HCT116 (cell line): ENCODE measurements around the gene SNX1. TPM values are rescaled to one million over a fixed set of nuclear protein-coding genes. Genes with fewer than 3 reads are reported as not detected.

ENCODE experiments used
- ATAC-seq: fragments of 200-7000 bp; cut with Tn5 transposase; 2 replicates; pipeline ENCODE4 v1.9.1; 2020; ENCODE audit warnings: mild to moderate bottlenecking, moderate library complexity
- BruUV-seq: library from RNA; stranded (reverse); fragments of 400-500 nt; replicated peaks from 2 replicates; lab custom pipeline; 2021; lab: Mats Ljungman, UMichigan
- CTCF ChIA-PET: fragments of 300-600 bp; sonication (Branson Sonifier 250); formaldehyde crosslinking; loops from one replicate; lab custom pipeline; 2021; ENCODE audit warnings: antibody characterized with exemption; lab: Charles Lee
- POLR2A ChIA-PET: fragments of 300-600, 350-600 bp; sonication (Branson Sonifier 250); formaldehyde crosslinking; loops from one replicate; lab custom pipeline; 2021; ENCODE audit warnings: antibody characterized with exemption; lab: Charles Lee
- RAD21 ChIA-PET, 2 experiments: fragments of 300-600 bp; sonication (Branson Sonifier 250); formaldehyde crosslinking; loops; one replicate each; lab custom pipeline; 2023; ENCODE audit warnings: low total read pairs in 2 of 2; ENCODE audit not compliant: uncharacterized antibody in 2 of 2, unreplicated experiment in 2 of 2, low non-redundant PET in 1 of 2; lab: Charles Lee
- DNase-seq: peaks from one replicate; pipeline ENCODE4 v3.0.0-alpha.2; 2010; ENCODE audit warnings: low read depth, low spot score
- H2AFZ ChIP-seq: fragments of 200-600 bp; shearing (Covaris generic), sonication (generic); 2 replicates; pipeline ENCODE4 v1.6.1; 2017; ENCODE audit warnings: low read depth, mixed run types, mixed read lengths, antibody characterized with exemption, low read length; ENCODE audit not compliant: poor library complexity, severe bottlenecking
- H3K27ac ChIP-seq: 2 replicates; pipeline ENCODE4 v1.5.1; 2012; ENCODE audit warnings: low read depth, low read length
- H3K27me3 ChIP-seq: fragments of 200-600 bp; sonication (generic); 2 replicates; pipeline ENCODE4 v1.6.1; 2016; ENCODE audit warnings: mixed run types, low read length, mixed read lengths; ENCODE audit not compliant: insufficient read depth
- H3K36me3 ChIP-seq, 2 experiments: fragments of 200-500 bp in 1 of 2; fragments of 200-600 bp in 1 of 2; sonication (Bioruptor generic) in 1 of 2; sonication (generic) in 1 of 2; 2 replicates each; pipeline versions ENCODE4 v1.5.1 to v1.6.1; 2014 to 2016; ENCODE audit warnings: low read length in 2 of 2, inconsistent platforms in 1 of 2, mixed read lengths in 1 of 2, mixed run types in 1 of 2; ENCODE audit not compliant: insufficient read depth in 2 of 2, control insufficient read depth in 1 of 2
- H3K4me1 ChIP-seq, 2 experiments: fragments of 200-600 bp in 1 of 2; sonication (generic) in 1 of 2; 2 replicates each; pipeline versions ENCODE4 v1.5.1 to v1.6.1; 2012 to 2017; ENCODE audit warnings: low read length in 2 of 2, inconsistent platforms in 1 of 2, mild to moderate bottlenecking in 1 of 2, mixed read lengths in 1 of 2, mixed run types in 1 of 2, moderate library complexity in 1 of 2; ENCODE audit not compliant: insufficient read depth in 2 of 2, control insufficient read depth in 1 of 2
- H3K4me2 ChIP-seq: fragments of 200-600 bp; sonication (generic); 2 replicates; pipeline ENCODE4 v1.6.1; 2017; ENCODE audit warnings: mixed run types, low read length, mixed read lengths
- H3K4me3 ChIP-seq, 2 experiments: fragments of 200-600 bp in 1 of 2; sonication (generic) in 1 of 2; replicated peaks in 1 of 2; 2 replicates each; pipeline ENCODE4 v1.5.1; 2011 to 2016; ENCODE audit warnings: low read length in 2 of 2, control low read depth in 1 of 2, low read depth in 1 of 2, mild to moderate bottlenecking in 1 of 2, mixed read lengths in 1 of 2, mixed run types in 1 of 2
- H3K79me2 ChIP-seq: fragments of 200-600 bp; sonication (generic); 2 replicates; pipeline ENCODE4 v1.6.1; 2017; ENCODE audit warnings: mild to moderate bottlenecking, mixed run types, low read length, moderate library complexity, mixed read lengths; ENCODE audit not compliant: insufficient read depth
- H3K9ac ChIP-seq: fragments of 200-600 bp; sonication (generic); 2 replicates; pipeline ENCODE4 v1.6.1; 2016; ENCODE audit warnings: low read length, mixed read lengths
- H3K9me2 ChIP-seq: fragments of 200-600 bp; sonication (generic), shearing (Covaris generic); 2 replicates; pipeline ENCODE4 v1.6.1; 2017; ENCODE audit warnings: mixed run types, mild to moderate bottlenecking, moderate library complexity; ENCODE audit not compliant: insufficient read depth
- H3K9me3 ChIP-seq, 2 experiments: fragments of 200-500 bp in 1 of 2; fragments of 200-600 bp in 1 of 2; sonication (Bioruptor generic) in 1 of 2; sonication (generic) in 1 of 2; 2 replicates each; pipeline ENCODE4 v1.6.1; 2014 to 2017; ENCODE audit warnings: low read length in 2 of 2, mixed read lengths in 2 of 2, inconsistent platforms in 1 of 2, low read depth in 1 of 2, mild to moderate bottlenecking in 1 of 2, mixed run types in 1 of 2, moderate library complexity in 1 of 2; ENCODE audit not compliant: control insufficient read depth in 1 of 2, insufficient read depth in 1 of 2
- H4K20me1 ChIP-seq: fragments of 200-600 bp; sonication (generic), shearing (Covaris generic); 2 replicates; pipeline ENCODE4 v1.6.1; 2017; ENCODE audit warnings: mixed run types, mild to moderate bottlenecking, moderate library complexity; ENCODE audit not compliant: insufficient read depth
- EGR1 ChIP-seq: IDR thresholded peaks from 2 replicates; pipeline ENCODE4 v1.6.1; 2012; ENCODE audit warnings: low read depth
- EZH2phosphoT487 ChIP-seq: fragments of 200-600 bp; IDR thresholded peaks from 2 replicates; pipeline ENCODE4 v1.6.1; 2018; ENCODE audit warnings: antibody characterized with exemption, borderline replicate concordance
- POLR2A ChIP-seq: IDR thresholded peaks from 2 replicates; pipeline ENCODE4 v1.7.0; 2011; ENCODE audit warnings: borderline replicate concordance; ENCODE audit not compliant: insufficient read depth, insufficient read length; ENCODE audit errors: extremely low read depth
- RAD21 ChIP-seq: IDR thresholded peaks from 2 replicates; pipeline ENCODE4 v1.6.1; 2012; ENCODE audit warnings: low read depth, mild to moderate bottlenecking
- SP1 ChIP-seq: IDR thresholded peaks from 2 replicates; pipeline ENCODE4 v1.6.1; 2012; ENCODE audit warnings: low read depth
- SRF ChIP-seq: IDR thresholded peaks from 2 replicates; pipeline ENCODE4 v1.6.1; 2012; ENCODE audit warnings: low read depth
- TCF7L2 ChIP-seq: IDR thresholded peaks from 2 replicates; pipeline ENCODE4 v1.7.0; 2011; ENCODE audit warnings: borderline replicate concordance, inconsistent platforms; ENCODE audit not compliant: insufficient read depth, insufficient read length; ENCODE audit errors: extremely low read depth
- ZFX ChIP-seq: fragments of 450-650 bp; IDR thresholded peaks from 2 replicates; pipeline ENCODE4 v1.6.1; 2017
- intact Hi-C: fragments of 100-400 bp; cut with micrococcal nuclease; formaldehyde crosslinking; loops from 2 replicates; pipeline ENCODE4 v1.10.0; 2022
- total RNA-seq: library from RNA; stranded (reverse); gene quantifications from one replicate; pipeline ENCODE4 v1.2.1, GENCODE V29; 2021; ENCODE audit not compliant: unreplicated experiment
- TF ChIP-seq, protein P1 (sequence below), 3 experiments: fragments of 200-600 bp in 1 of 3; sonication (generic) in 1 of 3; IDR thresholded peaks in 2 of 3; conservative IDR thresholded peaks in 1 of 3; 2 replicates each; pipeline ENCODE4 v1.5.1; 2012 to 2017; ENCODE audit warnings: low read depth in 2 of 3, low read length in 2 of 3, antibody characterized with exemption in 1 of 3, borderline replicate concordance in 1 of 3, control low read depth in 1 of 3, mild to moderate bottlenecking in 1 of 3, mixed read lengths in 1 of 3, mixed run types in 1 of 3, moderate library complexity in 1 of 3; ENCODE audit not compliant: insufficient read depth in 1 of 3
- TF ChIP-seq, protein P2 (sequence below): IDR thresholded peaks from 2 replicates; pipeline ENCODE4 v1.6.1; 2012

Gene SNX1
- total RNA-seq, 1 experiment from 2014 or later: 91.9 TPM

DNA sequence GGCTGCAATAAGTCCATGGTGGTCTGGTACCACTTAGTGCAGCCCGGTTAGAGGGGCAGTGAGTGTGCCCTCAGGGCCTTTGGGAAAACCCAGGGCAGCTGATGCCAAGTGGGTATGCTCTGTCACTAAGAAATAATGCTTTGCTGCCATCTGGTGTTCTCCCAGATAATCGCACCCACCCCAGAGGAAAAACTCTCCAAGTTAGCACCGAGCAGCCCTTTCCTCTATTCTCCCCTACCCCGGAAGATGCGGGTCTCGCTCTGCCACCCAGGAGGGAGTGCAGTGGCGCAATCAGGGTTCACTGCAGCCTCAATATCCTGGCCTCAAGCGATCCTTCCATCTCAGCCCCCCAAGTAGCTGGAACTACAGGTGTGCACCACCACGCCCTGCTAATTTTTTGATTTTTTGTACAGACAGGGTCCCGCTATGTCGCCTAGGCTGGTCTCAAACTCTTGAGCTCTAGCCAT, 28.2 kb upstream of the SNX1 start:
- BruUV-seq: no TSS peak
- POLR2A ChIA-PET: interaction anchor here (1.2 kb wide), 1 partner anchor 458 kb away, joined by 3 read pairs; no protein-coding TSS in a partner anchor
- Histone ChIP-seq H3K4me3 (no peak overlapping the region), H3K9ac (no peak overlapping the region), H3K79me2 (no peaks in the 10 kb centered on the region), H3K9me3 (no peaks in the 10 kb centered on the region), H3K27ac (no peak overlapping the region), H3K9me2 (no peaks in the 10 kb centered on the region), H3K27me3 (no peaks in the 10 kb centered on the region), H3K36me3 (peaks cover 2 to 12% of the 10 kb centered on the region in 2 experiments; a peak in 2 of 4 replicates), H4K20me1 (no peaks in the 10 kb centered on the region), H3K4me2 (peak overlapping the region; percentile 34; the same call in 1 of the 2 replicates), H2AFZ (no peak overlapping the region), H3K4me1 (peaks cover 0 to 18% of the 10 kb centered on the region in 2 experiments; a peak in 1 of 4 replicates)
- no peak for TF ChIP-seq POLR2A
- peak; percentile 90 for TF ChIP-seq RAD21
- TF ChIP-seq, protein P1, sequence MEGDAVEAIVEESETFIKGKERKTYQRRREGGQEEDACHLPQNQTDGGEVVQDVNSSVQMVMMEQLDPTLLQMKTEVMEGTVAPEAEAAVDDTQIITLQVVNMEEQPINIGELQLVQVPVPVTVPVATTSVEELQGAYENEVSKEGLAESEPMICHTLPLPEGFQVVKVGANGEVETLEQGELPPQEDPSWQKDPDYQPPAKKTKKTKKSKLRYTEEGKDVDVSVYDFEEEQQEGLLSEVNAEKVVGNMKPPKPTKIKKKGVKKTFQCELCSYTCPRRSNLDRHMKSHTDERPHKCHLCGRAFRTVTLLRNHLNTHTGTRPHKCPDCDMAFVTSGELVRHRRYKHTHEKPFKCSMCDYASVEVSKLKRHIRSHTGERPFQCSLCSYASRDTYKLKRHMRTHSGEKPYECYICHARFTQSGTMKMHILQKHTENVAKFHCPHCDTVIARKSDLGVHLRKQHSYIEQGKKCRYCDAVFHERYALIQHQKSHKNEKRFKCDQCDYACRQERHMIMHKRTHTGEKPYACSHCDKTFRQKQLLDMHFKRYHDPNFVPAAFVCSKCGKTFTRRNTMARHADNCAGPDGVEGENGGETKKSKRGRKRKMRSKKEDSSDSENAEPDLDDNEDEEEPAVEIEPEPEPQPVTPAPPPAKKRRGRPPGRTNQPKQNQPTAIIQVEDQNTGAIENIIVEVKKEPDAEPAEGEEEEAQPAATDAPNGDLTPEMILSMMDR (IDR thresholded peaks at IDR 0.05 in 2 of 3, conservative IDR thresholded peaks at IDR 0.05 in 1 of 3; ENCODE audit: borderline replicate concordance in 1 of 3, insufficient read depth in 1 of 3, low read depth in 2 of 3, low read length in 2 of 3): peak; percentile 67 to 81 (median 73)
- no peak for TF ChIP-seq ZFX
- CTCF ChIA-PET: interaction anchor here (0.6 to 5.7 kb wide), 9 partner anchors 9 to 601 kb away, joined by 3 to 69 read pairs (median 5); no protein-coding TSS in a partner anchor
- ATAC-seq: peak; percentile 87
- DNase-seq: no peak
- RAD21 ChIA-PET: interaction anchor here (1.4 to 1.9 kb wide), 3 partner anchors 315 to 458 kb away, joined by 4 to 14 read pairs (median 7); no protein-coding TSS in a partner anchor
- intact Hi-C loops: loop anchor here (1.0 to 5.0 kb wide), 6 partner anchors 176 to 779 kb away; partner anchors contain the start of gene HERC1

DNA sequence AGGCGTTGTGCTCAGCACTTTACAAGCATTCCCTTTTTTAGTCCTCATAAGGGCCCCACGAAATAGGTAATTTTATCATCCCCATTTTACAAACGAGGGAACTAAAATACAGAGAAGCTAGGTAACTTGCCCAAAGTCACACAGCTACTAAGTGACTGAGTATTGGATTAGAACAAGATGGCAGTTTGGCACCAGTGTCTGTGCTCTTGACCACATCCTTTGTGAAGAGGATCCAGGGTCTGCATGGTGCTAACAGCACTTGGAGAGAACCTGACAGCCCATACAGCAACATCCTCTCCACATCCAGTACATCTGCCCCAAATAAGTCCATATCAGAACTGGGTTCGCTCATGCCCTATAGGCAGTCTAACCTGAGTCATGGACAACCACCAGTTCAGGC, 27.6 kb upstream of the SNX1 start:
- Histone ChIP-seq H3K27ac (no peak overlapping the region), H3K9me2 (no peaks in the 10 kb centered on the region), H2AFZ (no peak overlapping the region), H3K9ac (no peak overlapping the region), H4K20me1 (no peaks in the 10 kb centered on the region), H3K9me3 (no peaks in the 10 kb centered on the region), H3K4me1 (peaks cover 0 to 23% of the 10 kb centered on the region in 2 experiments; a peak in 1 of 4 replicates), H3K79me2 (no peaks in the 10 kb centered on the region), H3K36me3 (peaks cover 2 to 17% of the 10 kb centered on the region in 2 experiments; a peak in 2 of 4 replicates), H3K27me3 (no peaks in the 10 kb centered on the region), H3K4me2 (no peak overlapping the region), H3K4me3 (no peak overlapping the region)
- ATAC-seq: no peak
- POLR2A ChIA-PET: interaction anchor here (1.2 kb wide), 1 partner anchor 458 kb away, joined by 3 read pairs; no protein-coding TSS in a partner anchor
- RAD21 ChIA-PET: interaction anchor here (1.4 to 1.5 kb wide), 2 partner anchors 316 to 458 kb away, joined by 4 to 14 read pairs; no protein-coding TSS in a partner anchor
- no TSS peak for BruUV-seq
- CTCF ChIA-PET: interaction anchor here (1.9 to 5.7 kb wide), 4 partner anchors 315 to 601 kb away, joined by 11 to 69 read pairs (median 31); no protein-coding TSS in a partner anchor
- intact Hi-C loops: loop anchor here (2.0 to 5.0 kb wide), 2 partner anchors 236 to 779 kb away; partner anchors contain the start of gene HERC1
- DNase-seq: no peak
- TF ChIP-seq SRF: no peak
- no peak for TF ChIP-seq EZH2phosphoT487
- TF ChIP-seq, protein P1 (IDR thresholded peaks at IDR 0.05 in 2 of 3, conservative IDR thresholded peaks at IDR 0.05 in 1 of 3; ENCODE audit: borderline replicate concordance in 1 of 3, insufficient read depth in 1 of 3, low read depth in 2 of 3, low read length in 2 of 3): no peak
- no peak for TF ChIP-seq EGR1
- no peak for TF ChIP-seq TCF7L2
- TF ChIP-seq RAD21: no peak
- TF ChIP-seq ZFX: no peak
- TF ChIP-seq, protein P2, sequence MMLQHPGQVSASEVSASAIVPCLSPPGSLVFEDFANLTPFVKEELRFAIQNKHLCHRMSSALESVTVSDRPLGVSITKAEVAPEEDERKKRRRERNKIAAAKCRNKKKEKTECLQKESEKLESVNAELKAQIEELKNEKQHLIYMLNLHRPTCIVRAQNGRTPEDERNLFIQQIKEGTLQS: no peak
- no peak for TF ChIP-seq SP1
